Activated naive CD4-positive, alpha-beta T cell (primary cell): ENCODE measurements around the gene MBP.

Experiments used
- DNase-seq, 4 experiments: peaks; one replicate each; lab custom pipeline; 2025; lab: John Stamatoyannopoulos, UW

Gene MBP

DNA sequence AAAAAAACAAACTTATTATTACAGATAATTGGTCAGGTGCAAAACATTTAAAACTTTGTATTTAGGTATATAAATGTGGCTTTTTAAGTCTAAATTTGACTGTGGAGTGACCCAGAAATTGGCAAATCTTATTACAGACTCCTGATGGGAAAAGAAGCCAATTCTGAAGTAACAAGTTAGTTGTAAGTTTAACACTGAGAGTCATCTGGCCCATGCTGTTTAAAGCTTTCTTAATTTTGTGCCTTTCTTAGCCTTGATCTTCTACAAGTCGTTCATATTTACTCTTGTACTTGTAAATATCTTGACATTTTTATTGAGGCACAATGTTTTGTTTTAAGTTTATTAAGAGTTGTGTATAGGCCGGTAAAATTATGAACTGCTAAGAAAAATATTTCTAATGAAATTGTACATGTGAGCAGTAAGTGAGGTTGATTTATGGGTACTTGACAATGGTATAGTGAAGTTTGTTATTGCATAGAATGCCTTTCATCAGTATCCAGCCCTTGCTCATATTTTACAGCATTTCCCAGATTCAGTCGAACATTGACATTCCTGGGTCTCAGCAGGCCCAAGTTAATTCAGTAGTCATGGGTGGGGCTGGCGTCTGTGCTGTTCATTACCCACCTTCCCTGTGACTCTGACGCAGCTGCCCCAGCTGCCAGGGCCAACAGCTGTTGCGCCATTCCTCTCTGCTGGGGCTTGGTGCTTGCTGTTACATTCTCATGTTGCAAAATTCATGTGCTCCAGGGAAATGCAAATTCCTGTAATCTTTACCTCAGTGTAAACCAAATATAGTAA lies 188.8 kb downstream of the MBP start:
- DNase-seq: no peak

GRCh38 chr18:76941284-76941683 lies 191.3 kb downstream of the MBP start:
- DNase-seq: no peak

DNA sequence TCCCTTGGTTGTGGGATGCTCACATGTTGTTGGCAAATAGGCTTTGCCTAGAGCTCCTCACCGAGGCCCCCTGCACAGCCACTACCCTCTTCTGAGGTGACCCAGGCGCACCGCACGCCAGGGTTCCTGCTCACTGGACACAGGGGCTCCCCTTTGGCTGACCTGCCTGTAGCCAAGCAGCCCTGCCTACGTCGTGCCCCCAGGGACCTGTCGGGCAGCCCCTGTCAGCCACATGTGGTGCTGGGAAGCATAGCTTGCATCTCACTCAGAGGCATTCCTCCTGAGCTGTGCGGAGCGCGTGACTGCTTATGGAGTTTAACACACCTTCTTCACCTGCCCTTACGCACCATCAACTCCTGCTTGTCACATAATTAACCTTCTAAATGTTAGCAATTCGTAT lies 194.0 kb downstream of the MBP start:
- no peak for DNase-seq

DNA sequence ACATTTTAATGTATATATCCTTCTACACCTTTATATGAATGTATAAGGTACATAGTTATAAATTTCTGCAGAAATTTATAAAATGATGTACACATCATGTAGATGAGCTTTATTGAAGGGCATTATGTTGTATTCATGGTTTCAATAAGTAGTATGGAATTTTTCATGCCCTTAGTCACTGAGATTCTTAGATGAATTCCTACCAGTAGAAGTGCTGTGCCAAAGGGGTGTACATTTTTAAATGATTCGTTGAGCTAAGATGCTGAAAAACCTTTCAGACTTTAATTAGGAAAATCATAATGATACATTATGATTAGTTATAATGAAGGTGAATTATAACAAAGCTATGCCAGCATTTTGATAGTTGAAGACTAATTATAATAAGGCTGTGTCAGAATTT lies 195.0 kb downstream of the MBP start:
- no peak for DNase-seq

DNA sequence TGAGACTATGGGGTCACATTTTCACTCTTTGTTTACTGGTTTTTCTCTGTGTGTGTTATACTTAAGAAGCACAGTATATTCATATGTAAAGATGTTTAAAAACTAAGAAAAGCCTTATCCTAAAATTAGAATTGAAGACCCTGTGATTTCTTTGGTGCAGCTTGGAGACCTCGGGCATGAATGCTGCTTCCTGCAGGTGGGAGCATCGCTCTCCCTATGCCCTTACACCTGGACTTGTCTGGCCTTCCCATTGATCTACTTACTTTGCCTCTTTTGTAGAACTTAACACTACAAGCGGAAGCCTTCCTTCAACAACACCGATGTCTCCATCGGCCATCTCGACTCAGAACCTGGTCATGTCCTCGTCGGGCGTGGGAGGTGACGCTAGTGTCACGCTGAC lies 195.7 kb downstream of the MBP start:
- no peak for DNase-seq

GRCh38 chr18:76935722-76936337 lies 196.8 kb downstream of the MBP start:
- DNase-seq: no peak

GRCh38 chr18:76932026-76932819 lies 200.4 kb downstream of the MBP start:
- no peak for DNase-seq

DNA sequence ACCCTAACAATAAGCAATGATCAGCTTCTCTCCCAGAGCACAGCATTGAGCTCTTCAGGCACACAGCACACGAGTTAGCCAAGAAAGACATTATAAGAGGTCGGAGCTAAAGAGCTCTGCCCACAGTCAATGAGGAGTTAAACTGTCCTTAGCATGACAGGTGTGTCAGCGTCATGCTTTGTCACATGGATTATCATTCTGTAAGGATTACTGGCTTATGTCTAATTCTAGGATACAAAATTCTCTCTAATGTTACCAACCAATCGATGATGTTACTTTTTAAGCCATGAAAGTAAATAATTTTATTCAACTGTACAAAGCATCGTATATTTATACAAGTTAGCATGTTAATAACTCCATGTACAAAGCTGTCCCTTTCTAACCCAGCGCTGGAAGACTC lies 201.4 kb downstream of the MBP start:
- no peak for DNase-seq
